HepG2 (cell line): ENCODE data around the gene MGST2. TPM values are rescaled to one million over a fixed set of nuclear protein-coding genes. Genes with fewer than 3 reads are reported as not detected.

Experiments used
- CHD4 ChIP-seq: fragments of 200-600 bp; sonication (generic); IDR thresholded peaks from 2 replicates; pipeline ENCODE4 v1.7.0; 2017; ENCODE audit warnings: mild to moderate bottlenecking, low read length, borderline replicate concordance
- E2F2 ChIP-seq: sonication (generic); formaldehyde crosslinking; IDR thresholded peaks from 2 replicates; pipeline ENCODE4 v1.4.0; 2020; ENCODE audit warnings: missing genetic modification reagents, borderline replicate concordance
- ESRRA ChIP-seq: sonication (generic); formaldehyde crosslinking; IDR thresholded peaks from 2 replicates; pipeline ENCODE4 v1.5.1; 2020; ENCODE audit warnings: mild to moderate bottlenecking, low read depth, missing genetic modification reagents
- FOXP1 ChIP-seq, 2 experiments: fragments of 450-650 bp in 1 of 2; IDR thresholded peaks; 2 replicates each; pipeline ENCODE4 v1.6.1; 2017 to 2018; ENCODE audit warnings: antibody characterized with exemption in 1 of 2
- KAT2B ChIP-seq: fragments of 150-350 bp; IDR thresholded peaks from 2 replicates; pipeline ENCODE4 v1.6.1; 2014; ENCODE audit warnings: low read depth, low read length, borderline replicate concordance
- MAFG ChIP-seq: sonication (generic); formaldehyde crosslinking; IDR thresholded peaks from 2 replicates; pipeline ENCODE4 v1.5.1; 2020; ENCODE audit warnings: mild to moderate bottlenecking, missing genetic modification reagents
- NCOA2 ChIP-seq: sonication (generic); formaldehyde crosslinking; IDR thresholded peaks from 2 replicates; pipeline ENCODE4 v1.8.0; 2022; ENCODE audit warnings: inconsistent platforms
- NR2C2 ChIP-seq: sonication (generic); formaldehyde crosslinking; IDR thresholded peaks from 2 replicates; pipeline ENCODE4 v1.4.0; 2020; ENCODE audit warnings: missing genetic modification reagents, mild to moderate bottlenecking, moderate library complexity, borderline replicate concordance
- PHF20 ChIP-seq: sonication (generic); formaldehyde crosslinking; IDR thresholded peaks from 2 replicates; pipeline ENCODE4 v1.5.0; 2020; ENCODE audit warnings: mild to moderate bottlenecking, missing genetic modification reagents
- PLRG1 ChIP-seq: fragments of 450-650 bp; conservative IDR thresholded peaks from 2 replicates; pipeline ENCODE4 v1.6.1; 2016
- RXRB ChIP-seq: IDR thresholded peaks from 2 replicates; pipeline ENCODE4 v1.6.1; 2016; ENCODE audit warnings: borderline replicate concordance, missing genetic modification reagents, missing compliant biosample characterization
- SIX1 ChIP-seq: sonication (generic); formaldehyde crosslinking; IDR thresholded peaks from 2 replicates; pipeline ENCODE4 v1.4.0; 2020; ENCODE audit warnings: missing genetic modification reagents, borderline replicate concordance
- SKI ChIP-seq: fragments of 450-650 bp; IDR thresholded peaks from one replicate; pipeline ENCODE4 v1.6.1; 2018; ENCODE audit warnings: mild to moderate bottlenecking; ENCODE audit not compliant: partially characterized antibody
- SNRNP70 ChIP-seq: fragments of 200-400 bp; formaldehyde crosslinking; IDR thresholded peaks from 2 replicates; pipeline ENCODE4 v1.6.1; 2017; ENCODE audit warnings: mild to moderate bottlenecking, low read depth, low read length, moderate library complexity
- YY1 ChIP-seq: IDR thresholded peaks from 2 replicates; pipeline ENCODE4 v1.6.1; 2011; ENCODE audit warnings: low read length, low read depth, moderate library complexity, mild to moderate bottlenecking; ENCODE audit not compliant: insufficient read depth, insufficient replicate concordance
- ZBTB21 ChIP-seq: sonication (generic); formaldehyde crosslinking; IDR thresholded peaks from 2 replicates; pipeline ENCODE4 v1.4.0; 2020; ENCODE audit warnings: missing genetic modification reagents
- ZBTB4 ChIP-seq: sonication (generic); formaldehyde crosslinking; IDR thresholded peaks from 2 replicates; pipeline ENCODE4 v1.4.0; 2020; ENCODE audit warnings: missing genetic modification reagents, mild to moderate bottlenecking, borderline replicate concordance
- ZMYM3 ChIP-seq: sonication (generic); formaldehyde crosslinking; IDR thresholded peaks from 2 replicates; pipeline ENCODE4 v1.5.1; 2020; ENCODE audit warnings: mild to moderate bottlenecking, missing genetic modification reagents
- ZNF501 ChIP-seq: sonication (generic); formaldehyde crosslinking; IDR thresholded peaks from 2 replicates; pipeline ENCODE4 v1.5.1; 2020; ENCODE audit warnings: mild to moderate bottlenecking, moderate library complexity, missing genetic modification reagents
- ZNF891 ChIP-seq: sonication (generic); formaldehyde crosslinking; IDR thresholded peaks from 2 replicates; pipeline ENCODE4 v1.5.0; 2020; ENCODE audit warnings: mild to moderate bottlenecking, missing genetic modification reagents
- polyA plus RNA-seq, 8 experiments: library from polyadenylated mRNA; depleted of rRNA in 3 of 8; stranded (reverse) in 7 of 8; unstranded in 1 of 8; fragments of >200 nt; fragmentation: Illumina TruSeq in 4 of 8; extraction: Trizol in 4 of 8; gene quantifications; 2 replicates each; pipeline versions ENCODE4 v1.2.1 to v1.2.3, GENCODE V29; 2011 to 2016; ENCODE audit warnings: low read depth in 4 of 8, missing spikeins in 1 of 8, mixed read lengths in 1 of 8; ENCODE audit not compliant: insufficient read depth in 1 of 8
- total RNA-seq, 5 experiments: library from RNA; depleted of rRNA; stranded (reverse); fragments of >200 nt; fragmentation: Illumina TruSeq; extraction: Trizol; gene quantifications; 2 replicates each; pipeline ENCODE4 v1.2.3, GENCODE V29; 2016; ENCODE audit warnings: low read depth in 1 of 5
- TF ChIP-seq, protein P1 (sequence below): sonication (generic); formaldehyde crosslinking; IDR thresholded peaks from 2 replicates; pipeline ENCODE4 v1.8.1; 2023; ENCODE audit warnings: mild to moderate bottlenecking, missing genetic modification reagents, borderline replicate concordance
- TF ChIP-seq, protein P2 (sequence below): sonication (generic); formaldehyde crosslinking; IDR thresholded peaks from 2 replicates; pipeline ENCODE4 v1.5.1; 2020; ENCODE audit warnings: missing genetic modification reagents, mild to moderate bottlenecking, borderline replicate concordance
- TF ChIP-seq, protein P3 (sequence below): sonication (generic); formaldehyde crosslinking; IDR thresholded peaks from 2 replicates; pipeline ENCODE4 v1.5.1; 2020; ENCODE audit warnings: missing genetic modification reagents, mild to moderate bottlenecking, borderline replicate concordance

The MGST2 gene
- total and polyA plus RNA-seq, 2 of the 13 experiments (the other 11 are each of a cell fraction or from before 2014, with no cell fraction given), result 205 to 416 TPM

- TF ChIP-seq SIX1 (CRISPR knock-in tag) (peak; percentile 49; the same call in 1 of the 2 replicates), PLRG1 (no peak), SKI (no peak), ZBTB21 (CRISPR knock-in tag) (no peak), NR2C2 (CRISPR knock-in tag) (no peak), CHD4 (peak; percentile 60; the same call in 1 of the 2 replicates), RXRB (CRISPR knock-in tag) (peak; percentile 79; the same call in 1 of the 2 replicates), MAFG (no peak), ZNF891 (CRISPR knock-in tag) (no peak), SNRNP70 (no peak), NCOA2 (peak; percentile 96), PHF20 (CRISPR knock-in tag) (no peak), KAT2B (no peak), FOXP1 (IDR thresholded peaks at IDR 0.05) (no peak), FOXP1 (CRISPR knock-in tag; IDR thresholded peaks at IDR 0.05) (0 out of 2 replicates have a peak, but pooled peaks have one; percentile 16), ZMYM3 (CRISPR knock-in tag) (no peak), YY1 (no peak), E2F2 (no peak), ZBTB4 (CRISPR knock-in tag) (no peak), ESRRA (CRISPR knock-in tag) (no peak), ZNF501 (CRISPR knock-in tag) (no peak)
- TF ChIP-seq, protein P1, sequence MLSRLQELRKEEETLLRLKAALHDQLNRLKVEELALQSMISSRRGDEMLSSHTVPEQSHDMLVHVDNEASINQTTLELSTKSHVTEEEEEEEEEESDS (CRISPR knock-in tag), result no peak
- TF ChIP-seq, protein P2, sequence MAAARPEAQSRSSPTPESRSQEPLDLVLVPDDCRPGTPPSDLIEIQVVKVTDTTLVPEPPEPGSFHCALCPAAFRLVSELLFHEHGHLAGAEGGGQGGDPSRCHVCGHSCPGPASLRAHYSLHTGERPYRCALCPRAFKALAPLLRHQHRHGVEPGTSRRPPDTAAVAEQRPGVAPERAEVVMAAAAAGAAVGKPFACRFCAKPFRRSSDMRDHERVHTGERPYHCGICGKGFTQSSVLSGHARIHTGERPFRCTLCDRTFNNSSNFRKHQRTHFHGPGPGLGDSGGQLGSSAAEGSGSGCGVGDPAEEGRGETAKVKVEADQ (CRISPR knock-in tag), result no peak
- TF ChIP-seq, protein P3, sequence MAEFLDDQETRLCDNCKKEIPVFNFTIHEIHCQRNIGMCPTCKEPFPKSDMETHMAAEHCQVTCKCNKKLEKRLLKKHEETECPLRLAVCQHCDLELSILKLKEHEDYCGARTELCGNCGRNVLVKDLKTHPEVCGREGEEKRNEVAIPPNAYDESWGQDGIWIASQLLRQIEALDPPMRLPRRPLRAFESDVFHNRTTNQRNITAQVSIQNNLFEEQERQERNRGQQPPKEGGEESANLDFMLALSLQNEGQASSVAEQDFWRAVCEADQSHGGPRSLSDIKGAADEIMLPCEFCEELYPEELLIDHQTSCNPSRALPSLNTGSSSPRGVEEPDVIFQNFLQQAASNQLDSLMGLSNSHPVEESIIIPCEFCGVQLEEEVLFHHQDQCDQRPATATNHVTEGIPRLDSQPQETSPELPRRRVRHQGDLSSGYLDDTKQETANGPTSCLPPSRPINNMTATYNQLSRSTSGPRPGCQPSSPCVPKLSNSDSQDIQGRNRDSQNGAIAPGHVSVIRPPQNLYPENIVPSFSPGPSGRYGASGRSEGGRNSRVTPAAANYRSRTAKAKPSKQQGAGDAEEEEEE (CRISPR knock-in tag), result no peak
Observed at GRCh38 chr4:139738846-139739613, 73.4 kb downstream of the MGST2 start (continued).
